Left ventricle myocardium inferior (tissue), 1 donor: ENCODE measurements around the gene JAK3. TPM values are rescaled to one million over a fixed set of nuclear protein-coding genes. Genes with fewer than 3 reads are reported as not detected.
"Not testable (repeated sequence)": the region's sequence is repeated elsewhere in the genome, so short reads cannot be mapped to it uniquely, and the experiment has no call there.

Experiments
- DNase-seq: peaks from one replicate; pipeline ENCODE4 v3.0.0-alpha.2; 2020
- H3K27ac ChIP-seq: fragments of 200-600 bp; replicated peaks from 2 replicates; pipeline ENCODE4 v1.8.0; 2021
- H3K27me3 ChIP-seq: fragments of 200-600 bp; 2 replicates; pipeline ENCODE4 v1.8.0; 2021; ENCODE audit warnings: low read depth
- H3K36me3 ChIP-seq: fragments of 200-600 bp; 2 replicates; pipeline ENCODE4 v1.8.0; 2021
- H3K4me1 ChIP-seq: fragments of 200-600 bp; 2 replicates; pipeline ENCODE4 v1.8.0; 2021
- H3K4me3 ChIP-seq: fragments of 200-600 bp; 2 replicates; pipeline ENCODE4 v1.8.0; 2021; ENCODE audit warnings: mild to moderate bottlenecking, moderate library complexity
- H3K9me3 ChIP-seq: fragments of 200-600 bp; replicated peaks from 2 replicates; pipeline ENCODE4 v1.8.0; 2021
- CTCF ChIP-seq: fragments of 200-600 bp; IDR thresholded peaks from 2 replicates; pipeline ENCODE4 v1.8.0; 2021; ENCODE audit warnings: antibody characterized with exemption, mild to moderate bottlenecking, borderline replicate concordance
- intact Hi-C: fragments of 100-400 bp; cut with micrococcal nuclease; formaldehyde crosslinking; loops from one replicate; pipeline ENCODE4 v1.11.0; 2022
- long read RNA-seq: library from polyadenylated mRNA; unstranded; transcript quantifications from one replicate; pipeline ENCODE4 v2.0.0, GENCODE V29; 2021
- total RNA-seq: library from RNA; stranded (reverse); fragmentation: NEBNext Ultra II Directional; extraction: Animal tissue kit (Norgen Biotek cat#: 25700); gene quantifications from one replicate; pipeline ENCODE4 v1.2.1, GENCODE V29; 2021
- donor health status: DM: no; HTN: yes; CAD: no; lungs with severe emphysema.

JAK3 gene
- 1.7 TPM for total RNA-seq
- long read RNA-seq: 0 reads

DNA sequence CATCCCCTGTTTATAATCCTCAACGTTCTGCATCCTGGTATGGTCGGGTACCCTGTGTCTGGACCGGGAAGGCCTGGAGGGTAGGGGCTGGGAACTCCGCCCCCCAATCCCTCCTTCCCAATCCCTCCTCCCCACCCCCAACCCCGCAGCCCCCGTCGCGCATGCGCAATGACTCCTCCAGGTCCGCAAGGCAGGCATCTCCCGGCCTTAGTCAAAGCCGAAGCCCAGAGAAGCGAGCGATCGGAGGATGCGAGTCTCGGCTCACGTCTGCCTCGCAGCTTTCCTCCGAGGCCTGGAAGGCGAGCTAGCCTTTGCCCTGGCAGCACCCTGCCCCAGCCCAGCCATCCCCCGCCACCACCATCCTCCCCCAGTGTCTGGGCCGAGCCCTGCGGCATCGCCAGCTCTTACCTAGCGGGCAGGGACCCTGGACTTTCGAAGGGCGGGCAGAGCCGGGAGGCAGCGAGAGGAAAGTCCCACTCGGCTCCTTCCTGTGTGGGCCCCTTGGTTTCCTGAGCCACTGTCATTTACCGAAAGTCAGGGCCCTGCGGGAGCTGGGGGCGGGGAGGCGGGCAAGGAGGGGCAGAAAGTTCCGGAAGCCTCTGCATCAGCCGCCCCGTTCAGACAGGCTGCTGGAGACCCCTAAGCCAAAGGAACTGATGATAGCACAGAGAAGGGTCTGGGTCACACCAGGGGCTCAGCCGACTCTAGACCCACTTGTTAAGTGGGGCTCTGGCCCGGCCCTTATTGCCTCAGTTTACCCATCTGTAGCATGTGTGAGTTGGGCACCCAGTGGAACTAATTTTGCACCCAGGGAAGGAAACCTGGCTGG, at the start of gene JAK3:
JAK3 (minus strand) TSS at position 445 of the 829 bp plus-strand sequence. CDS start 3,565 bp downstream, outside the sequence.
- H3K36me3 ChIP-seq: no peaks in the 10 kb centered on the region
- H3K27ac ChIP-seq: peak within 1 kb of the TSS; percentile 75
- no peak for TF ChIP-seq CTCF
- peak within 1 kb of the TSS; percentile 64 for H3K4me3 ChIP-seq
- peaks cover 64% of the 10 kb centered on the region for H3K27me3 ChIP-seq
- intact Hi-C loops: no loop called here
- DNase-seq: peak; percentile 54
- H3K4me1 ChIP-seq: peaks cover 11% of the 10 kb centered on the region
- no peaks in the 10 kb centered on the region for H3K9me3 ChIP-seq

- Histone ChIP-seq H3K9me3 (no peaks in the 10 kb centered on the region), H3K4me3 (no peak overlapping the region), H3K4me1 (no peaks in the 10 kb centered on the region), H3K27ac (no peak overlapping the region), H3K36me3 (no peaks in the 10 kb centered on the region), H3K27me3 (peaks cover 88% of the 10 kb centered on the region)
- DNase-seq: no peak
- no peak for TF ChIP-seq CTCF
- intact Hi-C loops: no loop called here
These were observed 46.0 kb upstream of the JAK3 start for GRCh38 chr19:17893766-17894165.

GRCh38 chr19:17889609-17890214, 41.9 kb upstream of the JAK3 start:
- Histone ChIP-seq H3K4me3 (no peak overlapping the region), H3K27ac (no peak overlapping the region), H3K4me1 (no peaks in the 10 kb centered on the region), H3K36me3 (no peaks in the 10 kb centered on the region), H3K27me3 (peaks cover 68% of the 10 kb centered on the region), H3K9me3 (no peaks in the 10 kb centered on the region)
- intact Hi-C loops: no loop called here
- DNase-seq: no peak
- TF ChIP-seq CTCF: no peak

DNA sequence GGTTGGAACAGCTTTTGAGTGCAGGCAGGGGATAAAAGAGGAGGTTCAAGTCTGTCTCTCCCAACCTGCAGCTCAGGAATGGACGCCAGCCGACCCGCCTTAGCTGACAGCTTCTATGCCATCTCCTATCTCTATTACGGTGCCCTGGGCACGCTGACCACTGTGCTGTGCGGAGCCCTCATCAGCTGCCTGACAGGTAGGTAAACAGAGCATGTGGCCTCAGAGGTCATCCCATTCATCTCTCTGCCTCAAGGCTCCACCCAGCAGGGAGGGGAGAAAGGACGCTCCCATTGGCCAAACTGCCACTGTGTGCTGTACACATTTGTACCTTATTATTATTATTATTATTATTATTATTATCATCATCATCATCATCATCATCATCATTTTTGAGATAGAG, 40.5 kb upstream of the JAK3 start:
- Histone ChIP-seq H3K9me3 (no peaks in the 10 kb centered on the region), H3K36me3 (no peaks in the 10 kb centered on the region), H3K27ac (no peak overlapping the region), H3K4me3 (no peak overlapping the region), H3K4me1 (no peaks in the 10 kb centered on the region), H3K27me3 (peaks cover 66% of the 10 kb centered on the region)
- intact Hi-C loops: no loop called here
- no peak for DNase-seq
- TF ChIP-seq CTCF: no peak

- peaks cover 66% of the 10 kb centered on the region for H3K27me3 ChIP-seq
- H3K27ac ChIP-seq, H3K4me1 ChIP-seq, intact Hi-C loops, H3K9me3 ChIP-seq, H3K4me3 ChIP-seq, H3K36me3 ChIP-seq, DNase-seq: not testable (repeated sequence)
These were observed 39.4 kb upstream of the JAK3 start for GRCh38 chr19:17887221-17887620.

- peaks cover 66% of the 10 kb centered on the region for H3K27me3 ChIP-seq
- H3K4me1 ChIP-seq: no peaks in the 10 kb centered on the region
- intact Hi-C loops: no loop called here
- no peak for TF ChIP-seq CTCF
- H3K9me3 ChIP-seq: no peaks in the 10 kb centered on the region
- H3K27ac ChIP-seq: no peak overlapping the region
- no peak overlapping the region for H3K4me3 ChIP-seq
- H3K36me3 ChIP-seq: no peaks in the 10 kb centered on the region
- DNase-seq: no peak
These were observed 38.7 kb upstream of the JAK3 start for GRCh38 chr19:17886515-17886914.
